Loucy (cell line): Measurements from ENCODE around the gene MN1.

Experiments used
- H2AFZ ChIP-seq: fragments of 200-600 bp; sonication (generic); 2 replicates; pipeline ENCODE4 v1.6.0; 2016; ENCODE audit warnings: antibody characterized with exemption, mild to moderate bottlenecking, low read length, moderate library complexity
- H3F3A ChIP-seq: fragments of 200-600 bp; 2 replicates; pipeline ENCODE4 v1.6.0; 2016; ENCODE audit warnings: antibody characterized with exemption, low read depth, mild to moderate bottlenecking
- H3K27me3 ChIP-seq: fragments of 200-600 bp; sonication (generic); 2 replicates; pipeline ENCODE4 v1.6.1; 2014; ENCODE audit warnings: low read length, mild to moderate bottlenecking; ENCODE audit not compliant: insufficient read depth, poor library complexity, severe bottlenecking
- H3K36me3 ChIP-seq: fragments of 200-600 bp; sonication (generic); 2 replicates; pipeline ENCODE4 v1.6.1; 2016; ENCODE audit warnings: low read length; ENCODE audit not compliant: insufficient read depth
- H3K4me1 ChIP-seq: fragments of 200-600 bp; sonication (generic); 2 replicates; pipeline ENCODE4 v1.5.1; 2014; ENCODE audit warnings: low read length, mild to moderate bottlenecking; ENCODE audit not compliant: insufficient read depth, poor library complexity, severe bottlenecking
- H3K4me2 ChIP-seq: fragments of 200-600 bp; sonication (generic); 2 replicates; pipeline ENCODE4 v1.6.0; 2014; ENCODE audit warnings: antibody characterized with exemption, low read length, low read depth, mild to moderate bottlenecking; ENCODE audit not compliant: poor library complexity, severe bottlenecking
- H3K4me3 ChIP-seq: fragments of 200-600 bp; sonication (generic); 2 replicates; pipeline ENCODE4 v1.5.1; 2014; ENCODE audit warnings: low read length, mild to moderate bottlenecking, mixed read lengths; ENCODE audit not compliant: poor library complexity, severe bottlenecking
- H3K79me2 ChIP-seq: fragments of 200-600 bp; sonication (generic); 2 replicates; pipeline ENCODE4 v1.6.1; 2014; ENCODE audit warnings: low read length; ENCODE audit not compliant: insufficient read depth
- H3K9ac ChIP-seq: fragments of 200-600 bp; sonication (generic); 2 replicates; pipeline ENCODE4 v1.6.0; 2014; ENCODE audit warnings: mild to moderate bottlenecking, low read depth, low read length, moderate library complexity; ENCODE audit not compliant: poor library complexity, severe bottlenecking
- H3K9me2 ChIP-seq: fragments of 200-600 bp; sonication (generic); replicated peaks from 2 replicates; pipeline ENCODE4 v1.6.1; 2016; ENCODE audit warnings: low read depth, low read length, mixed read lengths
- H3K9me3 ChIP-seq: fragments of 200-600 bp; sonication (generic); 2 replicates; pipeline ENCODE4 v1.6.1; 2014; ENCODE audit warnings: mild to moderate bottlenecking, antibody characterized with exemption, low read length, low read depth; ENCODE audit not compliant: insufficient read depth
- H4K20me1 ChIP-seq: fragments of 200-600 bp; sonication (generic); 2 replicates; pipeline ENCODE4 v1.6.0; 2014; ENCODE audit warnings: antibody characterized with exemption, low read length, mild to moderate bottlenecking; ENCODE audit not compliant: insufficient read depth, poor library complexity, severe bottlenecking
- EZH2phosphoT487 ChIP-seq: fragments of 200-600 bp; IDR thresholded peaks from 2 replicates; pipeline ENCODE4 v1.6.1; 2018; ENCODE audit warnings: antibody characterized with exemption, mild to moderate bottlenecking, moderate library complexity, borderline replicate concordance
- TF ChIP-seq, protein P1 (sequence below): fragments of 200-600 bp; sonication (generic); conservative IDR thresholded peaks from 2 replicates; pipeline ENCODE4 v1.5.1; 2014; ENCODE audit warnings: mild to moderate bottlenecking, antibody characterized with exemption, low read length

Gene MN1

DNA sequence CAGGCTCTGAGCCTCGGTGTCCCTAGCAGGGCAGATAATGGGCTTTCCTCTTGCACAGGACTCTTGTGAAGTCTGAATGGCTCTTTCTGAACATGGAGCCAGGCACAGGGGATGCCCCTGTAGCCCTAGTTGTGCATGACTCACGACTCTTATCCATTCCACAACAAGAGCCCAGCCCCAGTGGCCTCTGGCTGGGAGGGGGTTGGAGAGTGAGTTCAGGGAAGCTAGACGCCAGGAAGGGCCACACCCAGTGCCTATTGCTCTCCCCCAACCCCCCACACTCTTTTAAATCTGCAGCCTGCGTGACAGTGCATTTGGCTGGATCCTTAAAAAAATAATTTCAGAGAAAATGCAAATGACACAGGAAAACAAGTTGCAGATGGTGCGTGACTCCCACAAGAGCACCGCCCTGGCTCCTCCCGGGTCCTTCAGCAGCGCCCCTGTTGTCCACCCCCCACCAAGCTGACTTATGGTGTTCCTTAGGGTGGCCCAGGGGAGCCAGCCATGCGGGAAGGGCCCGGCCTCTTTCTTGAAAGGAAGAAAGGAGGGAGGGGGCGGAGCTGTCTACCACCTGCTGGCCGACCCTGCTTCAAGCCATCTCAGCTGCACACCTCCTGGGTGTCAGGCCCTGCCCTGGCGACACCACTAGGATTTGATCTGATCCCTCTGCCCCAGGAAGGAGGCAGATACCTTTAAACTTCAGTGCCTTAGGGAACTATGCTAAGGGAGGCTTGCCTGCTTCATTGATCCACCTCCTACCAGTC, 74.7 kb downstream of the MN1 start:
- no peaks in the 10 kb centered on the region for H4K20me1 ChIP-seq
- no peak overlapping the region for H3K9ac ChIP-seq
- H2AFZ ChIP-seq = no peak overlapping the region
- H3K4me3 ChIP-seq = no peak overlapping the region
- no peak for TF ChIP-seq EZH2phosphoT487
- TF ChIP-seq, protein P1, sequence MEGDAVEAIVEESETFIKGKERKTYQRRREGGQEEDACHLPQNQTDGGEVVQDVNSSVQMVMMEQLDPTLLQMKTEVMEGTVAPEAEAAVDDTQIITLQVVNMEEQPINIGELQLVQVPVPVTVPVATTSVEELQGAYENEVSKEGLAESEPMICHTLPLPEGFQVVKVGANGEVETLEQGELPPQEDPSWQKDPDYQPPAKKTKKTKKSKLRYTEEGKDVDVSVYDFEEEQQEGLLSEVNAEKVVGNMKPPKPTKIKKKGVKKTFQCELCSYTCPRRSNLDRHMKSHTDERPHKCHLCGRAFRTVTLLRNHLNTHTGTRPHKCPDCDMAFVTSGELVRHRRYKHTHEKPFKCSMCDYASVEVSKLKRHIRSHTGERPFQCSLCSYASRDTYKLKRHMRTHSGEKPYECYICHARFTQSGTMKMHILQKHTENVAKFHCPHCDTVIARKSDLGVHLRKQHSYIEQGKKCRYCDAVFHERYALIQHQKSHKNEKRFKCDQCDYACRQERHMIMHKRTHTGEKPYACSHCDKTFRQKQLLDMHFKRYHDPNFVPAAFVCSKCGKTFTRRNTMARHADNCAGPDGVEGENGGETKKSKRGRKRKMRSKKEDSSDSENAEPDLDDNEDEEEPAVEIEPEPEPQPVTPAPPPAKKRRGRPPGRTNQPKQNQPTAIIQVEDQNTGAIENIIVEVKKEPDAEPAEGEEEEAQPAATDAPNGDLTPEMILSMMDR = no peak
- H3K4me2 ChIP-seq = no peak overlapping the region
- no peaks in the 10 kb centered on the region for H3K4me1 ChIP-seq
- no peaks in the 10 kb centered on the region for H3F3A ChIP-seq
- H3K79me2 ChIP-seq = no peaks in the 10 kb centered on the region
- H3K9me2 ChIP-seq = no peaks in the 10 kb centered on the region
- no peaks in the 10 kb centered on the region for H3K27me3 ChIP-seq
- no peaks in the 10 kb centered on the region for H3K36me3 ChIP-seq
- no peaks in the 10 kb centered on the region for H3K9me3 ChIP-seq

DNA sequence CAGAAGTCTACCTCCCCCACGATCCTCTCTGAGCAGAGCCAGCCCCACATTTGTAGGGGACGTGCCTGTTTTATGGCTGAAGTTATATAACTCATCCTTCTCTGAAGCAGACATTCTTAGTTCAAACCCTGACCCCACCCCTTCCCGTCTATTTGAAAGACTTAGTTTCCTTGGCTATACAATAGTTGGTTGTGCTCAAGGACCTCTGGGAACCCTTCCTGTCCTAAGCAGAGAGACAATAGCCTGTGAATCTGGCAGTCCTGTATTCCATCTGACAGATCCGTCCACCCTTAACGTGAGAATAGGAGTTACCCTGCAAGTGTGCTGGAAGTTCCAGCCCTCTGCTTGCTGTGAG, 75.2 kb downstream of the MN1 start:
- Histone ChIP-seq H3K9ac (no peak overlapping the region), H3F3A (no peaks in the 10 kb centered on the region), H3K27me3 (no peaks in the 10 kb centered on the region), H3K79me2 (no peaks in the 10 kb centered on the region), H4K20me1 (no peaks in the 10 kb centered on the region), H2AFZ (no peak overlapping the region), H3K36me3 (no peaks in the 10 kb centered on the region), H3K4me3 (no peak overlapping the region), H3K9me2 (no peaks in the 10 kb centered on the region), H3K4me2 (no peak overlapping the region), H3K4me1 (no peaks in the 10 kb centered on the region), H3K9me3 (no peaks in the 10 kb centered on the region)
- no peak for TF ChIP-seq EZH2phosphoT487
- TF ChIP-seq, protein P1 = no peak

DNA sequence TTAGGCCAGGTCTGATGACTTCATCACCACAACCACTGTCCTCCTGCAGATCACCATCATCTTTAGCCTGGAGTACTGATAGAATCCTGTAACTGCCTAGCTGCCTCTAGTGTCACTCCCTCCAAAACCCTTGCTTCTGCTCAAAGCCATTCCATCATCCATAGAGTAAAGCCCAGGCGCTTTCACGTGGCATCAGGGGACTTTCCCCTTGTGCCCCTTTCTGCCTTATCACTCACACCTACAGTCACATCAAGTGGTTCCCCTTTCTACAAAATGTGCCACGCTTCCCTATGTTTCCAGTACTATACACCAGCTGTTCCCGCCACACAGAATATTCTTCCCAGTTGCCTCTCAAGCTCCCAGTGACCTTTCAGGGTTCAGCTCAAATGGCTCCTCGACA, 75.9 kb downstream of the MN1 start:
- no peak for TF ChIP-seq EZH2phosphoT487
- TF ChIP-seq, protein P1 = no peak
- H3K9ac ChIP-seq = no peak overlapping the region
- H3K27me3 ChIP-seq = no peaks in the 10 kb centered on the region
- H3K9me2 ChIP-seq = no peaks in the 10 kb centered on the region
- H3K4me3 ChIP-seq = no peak overlapping the region
- no peaks in the 10 kb centered on the region for H4K20me1 ChIP-seq
- H3K4me2 ChIP-seq = no peak overlapping the region
- no peaks in the 10 kb centered on the region for H3K4me1 ChIP-seq
- H3K36me3 ChIP-seq = no peaks in the 10 kb centered on the region
- no peaks in the 10 kb centered on the region for H3K9me3 ChIP-seq
- H3F3A ChIP-seq = no peaks in the 10 kb centered on the region
- H2AFZ ChIP-seq = no peak overlapping the region
- H3K79me2 ChIP-seq = no peaks in the 10 kb centered on the region
